GM18517 (cell line): ENCODE data around the gene ARMH2.
"Not testable (repeated sequence)": the region's sequence is repeated elsewhere in the genome, so short reads cannot be mapped to it uniquely, and the experiment has no call there.

Source experiments
- ATAC-seq: cut with Tn5 transposase; IDR thresholded peaks from one replicate; pipeline ENCODE4 v1.9.1; 2021; ENCODE audit warnings: mild to moderate bottlenecking, moderate library complexity; ENCODE audit not compliant: unreplicated experiment

The ARMH2 gene

DNA sequence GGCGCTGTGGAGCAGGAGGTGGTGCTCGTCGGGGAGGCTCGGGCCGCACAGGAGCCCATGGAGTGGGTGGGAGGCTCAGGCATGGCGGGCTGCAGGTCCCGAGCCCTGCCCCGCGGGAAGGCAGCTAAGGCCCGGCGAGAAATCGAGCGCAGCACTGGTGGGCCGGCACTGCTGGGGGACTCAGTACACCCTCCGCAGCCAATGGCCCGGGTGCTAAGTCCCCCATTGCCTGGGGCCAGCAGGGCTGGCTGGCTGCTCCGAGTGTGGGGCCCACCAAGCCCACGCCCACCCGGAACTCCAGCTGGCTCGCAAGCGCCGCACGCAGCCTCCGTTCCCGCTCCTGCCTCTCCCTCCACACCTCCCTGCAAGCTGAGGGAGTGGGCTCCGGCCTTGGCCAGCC is 32.7 kb downstream of the ARMH2 start:
- ATAC-seq = not testable (repeated sequence)

DNA sequence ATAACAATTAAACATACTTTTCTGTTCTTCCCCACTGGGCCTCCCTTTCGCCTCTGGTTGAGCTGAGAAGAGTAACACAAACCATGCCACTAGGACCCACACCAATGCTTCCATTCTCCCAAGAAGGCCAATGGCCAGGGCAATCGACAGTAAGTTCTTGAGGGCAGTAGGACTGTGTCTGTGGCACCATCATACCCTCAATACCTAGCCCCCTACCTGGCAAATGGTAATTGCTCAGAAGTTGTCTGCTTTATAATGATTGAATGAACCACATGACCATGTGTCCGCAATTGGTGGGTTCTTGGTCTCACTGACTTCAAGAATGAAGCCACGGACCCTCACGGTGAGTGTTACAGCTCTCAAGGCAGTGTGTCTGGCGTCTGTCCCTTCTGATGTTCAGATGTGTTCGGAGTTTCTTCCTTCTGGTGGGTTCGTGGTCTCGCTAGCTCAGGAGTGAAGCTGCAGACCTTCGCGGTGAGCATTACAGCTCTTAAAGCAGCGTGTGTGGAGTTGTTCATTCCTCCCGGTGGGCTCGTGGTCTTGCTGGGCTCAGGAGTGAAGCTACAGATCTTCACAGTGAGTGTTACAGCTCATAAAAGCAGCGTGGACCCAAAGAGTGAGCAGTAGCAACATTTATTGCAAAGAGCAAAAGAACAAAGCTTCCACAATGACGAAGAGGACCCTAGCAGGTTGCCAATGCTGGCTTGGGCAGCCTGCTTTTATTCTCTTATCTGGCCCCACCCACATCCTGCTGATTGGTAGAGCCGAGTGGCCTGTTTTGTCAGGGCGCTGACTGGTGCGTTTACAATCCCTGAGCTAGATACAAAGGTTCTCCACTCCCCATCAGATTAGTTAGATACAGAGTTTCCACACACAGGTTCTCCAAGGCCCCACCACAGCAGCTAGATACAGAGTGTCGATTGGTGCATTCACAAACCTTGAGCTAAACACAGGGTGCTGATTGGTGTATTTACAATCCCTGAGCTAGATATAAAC is 33.6 kb downstream of the ARMH2 start:
- not testable (repeated sequence) for ATAC-seq

DNA sequence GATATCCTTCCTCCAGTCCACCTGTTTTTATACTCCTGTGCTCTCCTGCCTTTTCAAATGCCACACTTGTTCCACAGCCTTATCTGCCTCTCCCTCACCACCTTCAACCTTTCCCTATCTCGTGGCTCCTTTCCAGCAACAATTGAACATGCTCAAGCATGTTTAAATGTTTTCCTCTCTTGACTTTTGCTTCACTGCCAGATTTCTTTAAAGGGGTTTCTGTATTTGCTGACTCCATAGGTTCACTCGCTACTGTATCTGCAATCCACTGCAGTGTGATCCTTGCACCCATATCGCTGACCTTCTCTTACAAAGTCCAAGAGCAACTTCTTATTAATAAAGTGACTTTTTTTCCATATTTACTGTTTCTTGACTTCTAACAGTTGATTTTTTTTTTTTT is 35.1 kb downstream of the ARMH2 start:
- no peak for ATAC-seq

DNA sequence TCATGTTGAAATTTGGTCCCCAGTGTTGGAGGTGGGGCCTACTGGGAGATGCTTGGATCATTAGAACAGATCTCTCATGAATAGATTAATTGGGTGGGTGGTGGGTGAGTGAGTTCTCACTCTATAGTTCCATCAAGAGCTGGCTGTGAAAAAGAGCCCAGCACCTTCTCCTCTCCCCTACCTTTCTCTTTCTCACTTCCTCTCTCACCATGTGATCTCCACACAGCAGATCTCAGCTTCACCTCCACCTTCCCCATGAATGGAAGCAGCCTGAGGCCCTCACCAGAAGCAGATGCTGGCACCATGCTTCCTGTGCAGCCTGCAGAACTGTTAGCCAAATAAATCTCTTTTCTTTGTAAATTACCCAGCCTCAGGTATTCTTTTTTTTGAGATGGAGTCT is 36.9 kb downstream of the ARMH2 start:
- ATAC-seq = no peak

DNA sequence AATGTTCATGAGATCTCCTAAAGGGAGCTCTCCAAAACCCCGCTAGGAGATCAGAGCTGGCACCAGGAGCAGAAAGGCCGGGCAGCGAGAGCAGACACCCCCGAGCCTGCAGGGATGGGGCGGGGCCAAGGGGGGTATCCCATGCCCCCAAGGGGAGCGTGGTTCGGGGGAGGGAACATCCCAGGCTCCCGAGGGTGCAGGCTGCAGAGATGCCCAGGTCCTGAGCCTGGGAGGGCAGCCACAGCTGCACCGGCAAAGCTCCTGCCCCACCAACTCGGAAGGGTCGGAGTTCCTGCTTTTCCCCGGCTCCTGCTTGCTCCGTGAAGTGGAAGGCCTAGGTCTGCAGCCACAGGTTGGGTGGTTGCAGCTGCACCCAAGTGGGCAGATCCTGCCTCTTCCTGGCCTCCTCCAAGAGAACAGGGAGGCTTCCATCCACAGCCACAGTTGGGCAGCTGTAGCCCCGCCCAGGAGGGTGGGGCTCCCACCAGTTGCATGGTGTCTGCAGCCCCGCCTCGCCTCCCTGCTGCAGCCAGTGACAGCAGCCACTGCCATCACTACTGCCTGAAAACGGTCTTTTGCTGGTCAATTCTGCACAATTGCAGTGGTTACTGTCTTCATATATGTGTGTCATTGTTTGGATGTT is 37.4 kb downstream of the ARMH2 start:
- no peak for ATAC-seq

DNA sequence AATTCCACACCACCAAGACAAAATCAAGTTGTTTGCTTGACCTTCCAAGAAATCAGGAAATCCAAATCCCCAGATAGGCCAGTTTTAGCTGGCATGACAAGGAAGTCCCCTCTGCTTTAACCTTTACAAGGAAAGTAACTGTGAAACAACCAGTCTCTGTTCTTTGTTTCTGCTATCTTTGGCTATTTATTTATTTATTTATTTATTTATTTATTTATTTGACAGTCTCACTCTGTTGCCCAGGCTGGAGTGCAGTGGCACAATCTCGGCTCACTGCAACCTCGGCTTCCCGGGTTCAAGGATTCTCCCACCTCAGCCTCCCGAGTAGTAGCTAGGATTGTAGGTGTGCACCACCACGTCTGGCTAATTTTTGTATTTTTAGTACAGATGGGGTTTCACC is 38.5 kb downstream of the ARMH2 start:
- no peak for ATAC-seq

DNA sequence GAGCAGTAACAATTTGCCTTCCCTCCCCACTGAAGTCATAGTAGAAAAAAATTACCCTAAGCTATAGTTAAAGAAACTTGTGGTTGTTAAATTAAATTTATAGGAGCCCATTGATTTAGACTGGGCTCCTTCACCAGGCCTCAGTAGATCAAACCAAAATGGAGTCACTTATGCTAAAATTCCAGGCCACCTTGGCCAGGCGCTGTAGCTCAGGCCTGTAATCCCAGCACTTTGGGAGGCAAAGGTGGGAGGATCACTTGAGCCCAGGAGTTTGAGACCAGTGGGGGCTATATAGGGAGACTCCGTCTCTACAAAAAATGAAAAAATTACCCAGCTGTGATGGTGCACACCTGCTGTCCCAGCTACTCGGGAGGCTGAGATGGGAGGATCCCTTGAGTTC is 39.0 kb downstream of the ARMH2 start:
- ATAC-seq = no peak

DNA sequence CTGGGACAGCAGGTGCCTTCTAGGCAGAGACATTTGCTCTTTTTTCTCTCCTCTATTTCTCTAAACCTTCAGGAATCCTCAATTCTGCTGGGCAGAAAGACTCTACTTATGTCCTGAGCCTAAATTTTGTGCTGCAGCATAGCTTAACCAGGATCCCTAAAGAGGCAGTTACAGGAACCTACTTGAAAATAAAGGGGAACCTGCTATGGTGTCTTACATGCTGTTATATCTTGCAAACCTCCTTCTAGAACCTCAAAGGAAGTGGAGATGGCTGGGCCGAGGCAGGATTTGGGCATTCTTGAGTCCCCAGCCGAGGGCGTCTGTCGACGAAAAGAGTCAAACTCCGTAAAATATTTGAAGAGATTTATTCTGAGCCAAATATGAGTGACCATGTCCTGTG is 41.1 kb downstream of the ARMH2 start:
- no peak for ATAC-seq

DNA sequence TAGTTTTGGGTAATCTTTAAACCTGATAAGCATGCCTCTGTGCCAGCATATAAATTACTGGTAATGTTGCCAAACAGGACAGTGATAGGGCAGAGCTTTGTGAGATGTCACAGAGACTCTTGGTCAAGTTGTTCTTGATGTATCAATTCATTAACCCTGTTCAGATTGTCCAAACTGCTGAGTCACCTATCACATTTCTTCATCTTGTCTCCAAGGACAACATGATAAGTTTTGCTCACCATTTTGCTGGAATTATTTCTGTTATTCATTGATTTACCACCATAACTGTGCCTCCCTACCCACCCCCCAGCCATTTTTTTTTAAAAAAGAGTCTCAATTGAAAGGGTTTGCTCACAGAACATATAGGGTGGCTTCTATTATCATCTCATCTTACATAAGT is 43.4 kb downstream of the ARMH2 start:
- ATAC-seq = no peak

DNA sequence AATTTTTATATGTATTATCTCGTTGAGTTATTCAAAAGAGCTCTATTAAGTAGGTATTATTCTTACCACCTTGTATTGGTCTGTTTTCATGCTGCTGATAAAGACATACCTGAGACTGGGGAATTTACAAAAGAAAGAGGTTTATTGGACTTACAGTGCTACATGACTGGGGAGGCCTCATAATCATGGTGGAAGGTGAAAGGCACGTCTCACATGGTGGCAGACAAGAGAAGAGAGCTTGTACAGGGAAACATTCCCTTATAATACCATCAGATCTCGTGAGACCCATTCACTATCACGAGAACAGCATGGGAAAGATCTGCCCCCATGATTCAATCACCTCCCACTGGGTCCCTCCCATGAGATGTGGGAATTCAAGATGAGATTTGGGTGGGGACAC is 44.3 kb downstream of the ARMH2 start:
- ATAC-seq = not testable (repeated sequence)

DNA sequence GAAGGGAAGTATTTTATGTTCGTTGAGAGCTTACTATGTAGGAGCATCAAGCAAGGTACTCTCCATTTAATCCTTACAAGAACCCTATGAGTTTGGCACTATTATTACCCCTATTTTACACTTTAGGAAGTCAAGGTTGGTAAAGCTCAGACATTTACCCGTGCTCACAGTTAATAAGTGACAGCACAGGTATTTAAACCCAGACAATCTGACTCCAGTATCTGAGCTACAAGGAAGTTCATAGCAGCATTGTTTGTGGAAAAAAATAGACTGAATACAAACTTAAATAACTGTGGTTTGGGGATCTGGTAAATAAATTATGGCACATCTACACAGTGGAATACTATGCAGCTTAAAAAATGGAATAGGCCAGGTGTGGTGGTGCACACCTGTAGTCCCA is 45.2 kb downstream of the ARMH2 start:
- ATAC-seq = no peak

DNA sequence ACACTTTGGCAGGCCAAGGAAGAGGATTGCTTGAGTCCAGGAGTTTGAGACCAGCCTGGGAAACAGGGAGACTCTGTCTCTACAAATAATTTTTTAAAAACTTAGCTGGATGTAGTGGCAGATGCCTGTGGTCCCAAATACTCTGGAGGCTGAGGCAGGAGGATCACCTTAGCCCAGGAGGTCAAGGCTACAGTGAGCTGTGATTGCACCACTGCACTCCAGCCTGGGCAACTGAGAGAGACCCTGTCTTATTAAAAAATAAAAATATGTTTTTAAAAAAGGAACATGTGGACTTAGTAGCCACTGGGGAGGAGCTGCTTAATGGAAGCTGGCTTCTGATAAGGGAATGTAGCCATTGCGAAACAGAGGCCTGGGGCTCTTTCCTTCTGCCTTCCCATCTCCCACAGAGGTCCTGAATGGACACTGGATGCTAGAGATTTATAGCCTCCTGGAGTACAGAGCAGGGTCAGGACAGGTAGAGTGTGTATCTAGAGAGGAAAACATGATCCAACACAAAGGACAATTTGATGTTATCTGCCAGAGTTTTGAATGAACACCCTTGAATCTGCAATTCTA is 45.7 kb downstream of the ARMH2 start:
- no peak for ATAC-seq

DNA sequence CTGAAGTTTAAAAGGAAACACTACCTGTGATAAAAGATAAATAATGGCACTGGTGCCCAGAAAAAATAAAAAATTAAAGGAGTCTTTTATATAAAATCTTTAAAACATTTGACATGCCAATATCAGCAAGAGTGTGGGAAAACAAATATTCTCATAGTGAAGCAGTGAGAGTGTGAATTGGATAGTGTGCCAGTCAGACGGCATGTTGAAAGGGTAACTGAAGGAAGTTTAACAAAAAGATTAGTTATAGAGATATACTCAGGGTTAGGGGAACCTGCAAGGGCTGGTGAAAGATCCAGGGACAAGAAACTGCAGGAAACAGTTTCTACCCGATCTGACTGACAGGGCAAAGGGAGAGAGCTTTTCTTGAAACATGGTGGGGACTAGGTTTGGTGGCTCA is 46.2 kb downstream of the ARMH2 start:
- no peak for ATAC-seq

DNA sequence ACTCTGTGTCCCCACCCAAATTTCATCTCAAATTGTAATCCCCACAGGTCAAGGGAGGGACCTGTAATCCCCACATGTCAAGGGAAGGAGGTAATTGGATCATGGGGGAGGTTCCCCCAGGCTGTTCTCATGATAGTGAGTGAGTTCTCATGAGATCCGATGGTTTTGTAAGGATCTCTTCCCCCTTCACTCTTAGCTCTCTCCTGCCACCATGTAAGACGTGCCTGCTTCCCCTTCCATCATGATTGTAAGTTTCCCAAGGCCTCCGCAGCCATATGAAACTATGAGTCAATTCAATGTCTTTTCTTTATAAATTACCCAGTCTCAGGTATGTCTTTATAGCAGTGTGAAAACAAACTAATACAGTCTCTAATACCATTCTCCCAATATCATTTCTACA is 47.8 kb downstream of the ARMH2 start:
- ATAC-seq = not testable (repeated sequence)

DNA sequence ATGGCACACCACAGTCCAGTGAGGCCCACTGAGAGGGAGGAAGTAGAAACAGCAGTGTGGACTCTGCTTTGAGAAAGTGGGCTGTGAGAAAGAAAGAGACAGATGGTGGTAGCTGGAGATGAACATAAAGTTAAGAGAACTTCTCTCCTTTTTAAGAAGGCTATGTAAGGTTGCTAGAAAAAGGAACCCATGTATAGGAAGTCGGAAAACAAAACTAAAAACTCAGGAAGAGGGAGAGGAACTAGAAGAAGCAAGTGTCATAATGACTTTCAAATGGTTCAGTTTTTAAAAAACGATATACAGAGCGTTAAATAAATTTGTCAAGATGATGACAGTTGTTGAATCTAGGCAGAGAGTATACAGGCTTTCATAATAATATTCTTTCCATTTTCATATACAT is 49.4 kb downstream of the ARMH2 start:
- ATAC-seq = no peak
